Heart left ventricle (tissue), 13 donors: ENCODE data around the gene GRK3.

Experiments used
- POLR2A ChIP-seq, 2 donors: fragments of 450-650 bp; IDR thresholded peaks; one replicate each; pipeline ENCODE4 v1.6.1; 2017; ENCODE audit warnings: antibody characterized with exemption in 2 of 2, mild to moderate bottlenecking in 2 of 2, moderate library complexity in 2 of 2
- TF ChIP-seq, protein P1 (sequence below), 12 donors: fragments of 200-600 bp; sonication (generic) in 4 of 12; IDR thresholded peaks; one replicate each; pipeline versions ENCODE4 v1.5.0 to v1.8.0; 2018 to 2022; ENCODE audit warnings: antibody characterized with exemption in 12 of 12, mild to moderate bottlenecking in 5 of 12
- donor health status: ischemic (EF 13 %, LVEDD 7.1; RV severe dilation, severe dysfunction).
- donor health status: DM: no; HTN: yes; CAD: no.
- donor health status: DM: no; HTN: no; CAD: no.
- donor health status: ischemic (EF 25% LVEDD 6.9; RV normal size, moderate dysfunction).
- donor health status: ischemic (EF 25% LVEDD 5.7; RV mildly dilated, moderate dysfunction).
- donor health status: ischemic (EF 35%, LVEDD 5.7; RV mildly dilated, moderate dysfunction).
- donor health status: nonischemic (EF 11% LVEDD 7.7; RV severe dilation, severe dysfunction).
- donor health status: DM: yes; HTN: yes; CAD: no.
- donor health status: PGD.
- donor health status: ischemic (EF 29% LVEDD 5.4; RV normal size, mild dysfunction).
- donor health status: nonischemic (EF 23%, LVEDD 6.1; RV moderate dilation, normal function).

DNA sequence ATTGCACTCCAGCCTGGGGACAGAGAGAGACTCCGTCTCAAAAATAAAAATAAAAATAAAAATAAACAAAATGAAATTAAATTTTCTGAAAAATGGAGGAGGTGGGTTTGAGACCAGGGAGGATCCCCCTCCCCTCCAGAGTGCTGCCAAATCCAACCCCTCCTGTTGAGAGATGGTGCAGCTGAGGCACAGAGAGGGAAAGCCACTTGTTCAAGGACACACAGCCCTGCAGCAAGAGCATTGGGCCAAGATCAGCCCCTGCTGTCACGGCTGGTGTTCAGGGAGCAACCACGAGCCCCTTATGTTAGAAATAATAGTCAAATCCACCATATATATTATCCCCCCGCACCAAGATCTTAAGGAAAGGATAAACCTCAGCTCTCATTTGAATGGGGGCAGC, 180.2 kb downstream of the GRK3 start:
- TF ChIP-seq, protein P1, sequence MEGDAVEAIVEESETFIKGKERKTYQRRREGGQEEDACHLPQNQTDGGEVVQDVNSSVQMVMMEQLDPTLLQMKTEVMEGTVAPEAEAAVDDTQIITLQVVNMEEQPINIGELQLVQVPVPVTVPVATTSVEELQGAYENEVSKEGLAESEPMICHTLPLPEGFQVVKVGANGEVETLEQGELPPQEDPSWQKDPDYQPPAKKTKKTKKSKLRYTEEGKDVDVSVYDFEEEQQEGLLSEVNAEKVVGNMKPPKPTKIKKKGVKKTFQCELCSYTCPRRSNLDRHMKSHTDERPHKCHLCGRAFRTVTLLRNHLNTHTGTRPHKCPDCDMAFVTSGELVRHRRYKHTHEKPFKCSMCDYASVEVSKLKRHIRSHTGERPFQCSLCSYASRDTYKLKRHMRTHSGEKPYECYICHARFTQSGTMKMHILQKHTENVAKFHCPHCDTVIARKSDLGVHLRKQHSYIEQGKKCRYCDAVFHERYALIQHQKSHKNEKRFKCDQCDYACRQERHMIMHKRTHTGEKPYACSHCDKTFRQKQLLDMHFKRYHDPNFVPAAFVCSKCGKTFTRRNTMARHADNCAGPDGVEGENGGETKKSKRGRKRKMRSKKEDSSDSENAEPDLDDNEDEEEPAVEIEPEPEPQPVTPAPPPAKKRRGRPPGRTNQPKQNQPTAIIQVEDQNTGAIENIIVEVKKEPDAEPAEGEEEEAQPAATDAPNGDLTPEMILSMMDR (IDR thresholded peaks at IDR 0.05): no peak
- no peak for TF ChIP-seq POLR2A (IDR thresholded peaks at IDR 0.05)
